SHP77 (cell line): ENCODE data around the gene CADM1.

Experiments used
- DNase-seq, 2 experiments: peaks; one replicate each; lab custom pipeline; 2025; lab: John Stamatoyannopoulos, UW

Gene CADM1

DNA sequence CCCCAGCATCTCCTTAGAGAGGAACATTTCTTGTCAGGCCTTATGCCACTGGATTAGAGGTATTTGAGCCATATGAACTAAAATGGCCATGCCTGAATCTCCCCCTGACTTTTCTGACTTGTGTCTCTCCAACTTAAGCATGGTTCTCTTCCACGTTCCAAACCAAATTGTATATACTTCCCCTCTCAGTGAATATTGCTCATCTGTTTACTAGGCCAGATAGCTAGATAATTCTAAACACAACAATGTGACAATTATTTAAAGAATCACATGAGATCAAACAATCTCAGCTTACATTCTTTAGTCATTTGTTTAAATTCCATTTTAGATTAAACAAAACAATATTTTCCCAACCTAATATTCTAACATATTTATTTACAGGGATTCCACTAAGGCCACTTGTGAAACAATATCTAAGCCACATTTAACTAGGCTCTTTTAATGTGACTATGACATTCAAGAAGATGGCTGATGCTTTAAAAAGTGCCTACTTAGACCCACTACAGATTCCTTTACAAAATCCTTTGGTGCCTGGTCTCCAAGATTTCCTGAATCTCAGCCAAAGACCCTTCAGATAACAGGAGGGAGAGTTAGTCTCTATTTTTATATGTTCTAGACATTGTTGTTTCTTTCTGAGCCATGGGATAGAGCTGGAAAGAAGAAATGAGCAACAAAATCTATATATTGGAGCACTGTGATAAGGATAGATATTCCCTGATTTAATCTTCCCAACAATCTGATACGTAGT lies 105.7 kb downstream of the CADM1 start:
- DNase-seq, result no peak

GRCh38 chr11:115396533-115396932 lies 107.7 kb downstream of the CADM1 start:
- no peak for DNase-seq

DNA sequence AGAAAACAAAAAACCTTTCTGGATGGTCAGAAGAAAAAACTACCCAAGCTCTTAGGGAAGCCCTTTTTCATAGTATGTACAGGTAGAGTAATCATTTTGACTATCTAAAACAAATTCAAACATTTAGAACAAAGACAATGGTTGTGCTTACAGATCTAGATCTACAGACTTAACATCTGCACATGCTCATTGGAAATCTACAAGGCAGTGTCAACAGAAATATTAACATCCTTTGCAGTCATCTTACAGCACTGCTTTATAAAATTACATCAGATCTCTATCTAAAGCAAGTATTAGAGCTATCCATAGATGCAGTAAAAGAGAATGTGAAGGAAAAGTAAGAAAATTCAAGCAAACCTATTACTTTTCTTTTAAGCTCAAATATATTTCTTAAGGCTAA lies 110.3 kb downstream of the CADM1 start:
- DNase-seq, result no peak

DNA sequence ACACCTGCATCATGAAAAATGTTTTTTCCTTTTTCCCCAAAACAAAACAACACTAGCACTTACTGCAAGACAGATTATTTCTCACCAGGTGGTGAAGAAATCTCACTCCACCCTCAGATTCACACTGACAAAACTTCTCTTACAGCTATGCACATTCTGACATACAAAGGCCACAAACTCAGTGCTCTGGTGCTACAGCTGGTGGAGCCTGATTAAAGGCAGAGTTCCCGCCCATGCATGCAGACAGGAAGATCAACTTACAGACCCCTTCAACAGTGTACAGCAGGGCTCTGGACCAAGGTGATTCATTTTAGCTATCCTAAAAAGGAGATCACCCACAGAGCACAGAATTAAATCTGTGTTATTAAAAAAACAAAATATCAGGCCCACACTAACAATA lies 112.6 kb downstream of the CADM1 start:
- DNase-seq, result peak; percentile 17 to 20

DNA sequence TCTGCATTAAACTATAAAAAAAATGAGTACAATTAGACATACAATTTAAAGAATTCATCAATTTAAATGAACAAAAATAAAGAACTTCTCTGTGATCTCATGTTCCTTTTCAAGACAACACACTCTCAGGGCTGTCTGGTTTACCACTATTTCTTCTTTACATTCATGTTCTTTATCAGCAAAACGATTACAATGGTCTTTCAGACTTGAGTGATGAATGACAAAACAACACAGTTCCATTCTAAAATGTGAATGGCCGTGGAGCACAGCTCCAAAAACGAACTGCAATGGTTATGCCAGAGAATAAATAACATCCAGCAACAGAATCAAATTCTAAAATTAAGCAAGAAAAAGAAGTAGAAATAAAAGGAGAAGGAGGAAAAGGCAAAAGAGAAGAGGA lies 113.1 kb downstream of the CADM1 start:
- DNase-seq, result no peak

GRCh38 chr11:115390441-115390840 lies 113.8 kb downstream of the CADM1 start:
- no peak for DNase-seq

DNA sequence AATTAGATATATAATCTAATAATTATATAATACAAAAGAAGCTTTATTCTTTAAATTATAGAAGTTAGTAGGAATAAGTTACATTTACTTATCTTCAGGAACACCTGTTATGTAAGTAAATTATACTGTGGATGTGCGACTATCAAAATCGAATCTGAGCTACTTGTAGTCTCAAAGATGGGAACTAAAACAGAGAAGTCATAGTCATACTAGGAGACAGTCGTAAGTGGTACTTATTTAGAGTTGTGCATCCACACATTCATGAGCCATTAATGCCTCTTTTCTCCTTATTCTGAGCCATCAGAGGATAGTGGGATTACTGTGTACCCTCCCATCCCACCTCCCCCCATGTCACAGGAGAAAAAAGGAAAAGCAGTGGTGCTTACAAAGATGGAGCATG lies 114.4 kb downstream of the CADM1 start:
- DNase-seq, result no peak

DNA sequence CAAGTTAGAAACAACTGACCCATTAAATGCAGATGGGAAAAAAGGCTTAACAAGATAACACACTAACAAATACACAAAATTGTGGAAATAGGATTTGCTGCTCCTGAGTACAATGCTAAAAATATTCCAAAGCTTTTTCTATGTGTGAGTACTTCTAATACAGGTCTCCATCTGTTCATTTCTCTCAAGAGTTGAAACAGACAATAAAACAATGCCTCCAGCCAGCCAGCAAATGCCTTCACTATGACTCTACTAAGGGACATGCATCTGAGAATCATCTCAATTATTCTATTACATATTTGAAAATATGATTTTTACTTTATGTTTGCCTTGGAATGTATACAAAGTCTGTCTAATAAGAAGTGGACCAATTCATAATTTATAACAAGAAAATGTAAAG lies 119.0 kb downstream of the CADM1 start:
- no peak for DNase-seq

DNA sequence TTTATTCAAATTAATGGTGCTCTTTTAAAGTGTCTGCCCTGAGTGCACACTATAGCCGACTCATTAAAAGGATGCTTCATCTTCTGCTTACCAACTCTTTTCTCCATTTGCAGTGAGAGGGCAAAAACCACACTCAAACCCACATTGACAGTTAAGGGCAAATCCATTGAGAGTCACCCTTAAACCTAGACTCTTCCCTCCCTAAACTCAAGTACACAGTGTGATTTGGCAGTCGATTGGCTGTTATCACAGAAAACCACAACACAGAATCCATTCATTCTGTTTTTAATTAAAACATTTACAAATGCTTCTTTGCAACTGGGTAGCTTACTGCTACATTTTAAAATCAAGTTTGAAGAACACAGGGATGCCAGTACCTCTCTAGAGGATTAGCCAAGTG lies 120.0 kb downstream of the CADM1 start:
- no peak for DNase-seq

DNA sequence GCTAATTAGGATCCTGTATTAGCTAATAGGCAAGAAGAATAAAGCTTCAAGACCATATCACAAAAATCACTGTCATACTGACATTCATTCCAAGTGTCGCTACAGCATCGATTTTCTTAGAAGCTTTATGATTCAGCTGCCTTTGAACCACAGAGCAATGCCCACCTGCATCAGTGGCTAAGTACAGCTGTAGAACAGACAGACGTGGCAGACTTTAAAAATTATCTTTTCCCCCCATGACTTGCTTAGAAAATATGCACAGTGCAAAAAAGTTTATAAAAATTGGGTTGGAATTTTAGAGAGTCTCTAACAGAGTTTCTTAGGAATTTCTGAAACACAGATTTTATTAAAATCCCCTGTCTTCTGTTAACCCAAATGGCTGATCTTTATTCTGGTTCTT lies 120.8 kb downstream of the CADM1 start:
- no peak for DNase-seq

- no peak for DNase-seq
Measured at GRCh38 chr11:115379528-115379927, 124.7 kb downstream of the CADM1 start.

GRCh38 chr11:115378557-115378956 lies 125.7 kb downstream of the CADM1 start:
- no peak for DNase-seq

- DNase-seq, result no peak
Measured at GRCh38 chr11:115377882-115378296, 126.3 kb downstream of the CADM1 start.

GRCh38 chr11:115368616-115369015 lies 135.6 kb downstream of the CADM1 start:
- DNase-seq, result no peak

- DNase-seq, result no peak
Measured at GRCh38 chr11:115366826-115367225, 137.4 kb downstream of the CADM1 start.

GRCh38 chr11:115365907-115366306 lies 138.3 kb downstream of the CADM1 start:
- DNase-seq, result no peak

DNA sequence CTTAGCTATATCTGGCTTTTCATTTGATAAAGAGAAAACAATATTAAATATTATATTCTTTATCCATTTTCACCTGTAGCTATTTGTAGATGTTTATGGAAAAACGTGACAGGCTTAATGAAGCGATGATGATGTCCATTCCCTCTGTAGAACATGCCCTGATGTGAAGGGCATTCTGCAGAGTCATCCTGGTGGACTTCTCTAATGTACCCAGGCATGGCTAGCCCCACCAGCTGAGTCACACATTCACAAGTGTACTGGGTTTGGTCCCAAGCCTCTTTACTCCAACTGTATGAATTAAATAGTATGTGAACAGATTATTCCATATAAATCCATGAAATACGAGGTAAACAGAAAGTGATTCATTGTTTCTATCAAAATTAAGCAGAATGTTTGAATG lies 139.3 kb downstream of the CADM1 start:
- DNase-seq, result peak; percentile 8 to 13

GRCh38 chr11:115363921-115364320 lies 140.3 kb downstream of the CADM1 start:
- DNase-seq, result no peak

GRCh38 chr11:115363426-115363825 lies 140.8 kb downstream of the CADM1 start:
- DNase-seq, result no peak

- no peak for DNase-seq
Measured at GRCh38 chr11:115362997-115363396, 141.2 kb downstream of the CADM1 start.

GRCh38 chr11:115361025-115361424 lies 143.2 kb downstream of the CADM1 start:
- DNase-seq, result no peak

- DNase-seq, result no peak
Measured at GRCh38 chr11:115360186-115360824, 143.9 kb downstream of the CADM1 start.

- DNase-seq, result no peak
Measured at GRCh38 chr11:115357066-115357465, 147.1 kb downstream of the CADM1 start.
